ENCODE results near the gene GPR146.
"Not testable (repeated sequence)": the region's sequence is repeated elsewhere in the genome, so short reads cannot be mapped to it uniquely, and the experiment has no call there.

GPR146 gene

GRCh38 chr7:1026721-1027161 is 17.6 kb upstream of the GPR146 start:
- DNase-seq: no peak

GRCh38 chr7:1027242-1028043 is 16.9 kb upstream of the GPR146 start:
- peak; percentile 10 for DNase-seq

GRCh38 chr7:1028044-1028770 is 16.1 kb upstream of the GPR146 start:
- peak; percentile 68 for DNase-seq

GRCh38 chr7:1028775-1029636 is 15.3 kb upstream of the GPR146 start:
- DNase-seq: peak; percentile 17

- DNase-seq: no peak
Measured at GRCh38 chr7:1029637-1030443, 14.5 kb upstream of the GPR146 start.

- DNase-seq: no peak
Measured at GRCh38 chr7:1030444-1031070, 13.8 kb upstream of the GPR146 start.

GRCh38 chr7:1031716-1032455 is 12.5 kb upstream of the GPR146 start:
- no peak for DNase-seq

- no peak for DNase-seq
Measured at GRCh38 chr7:1032536-1033181, 11.7 kb upstream of the GPR146 start.

- DNase-seq: no peak
Measured at GRCh38 chr7:1033546-1034145, 10.7 kb upstream of the GPR146 start.

- not testable (repeated sequence) for DNase-seq
Measured at GRCh38 chr7:1034769-1035168, 9.6 kb upstream of the GPR146 start.

GRCh38 chr7:1036164-1036928 is 8.0 kb upstream of the GPR146 start:
- not testable (repeated sequence) for DNase-seq

- DNase-seq: not testable (repeated sequence)
Measured at GRCh38 chr7:1040233-1040632, 4.1 kb upstream of the GPR146 start.

GRCh38 chr7:1040790-1041189 is 3.6 kb upstream of the GPR146 start:
- DNase-seq: no peak

- DNase-seq: no peak
Measured at GRCh38 chr7:1041551-1042491, 2.5 kb upstream of the GPR146 start.

- no peak for DNase-seq
Measured at GRCh38 chr7:1042492-1042833, 1.9 kb upstream of the GPR146 start.

GRCh38 chr7:1043552-1044188 is 676 bp upstream of the GPR146 start:
- DNase-seq: no peak
